H1 (cell line): ENCODE measurements around the gene RASSF9.

Source experiments
- ATF2 ChIP-seq: IDR thresholded peaks from 2 replicates; pipeline ENCODE4 v1.6.1; 2012; ENCODE audit warnings: low read length, inconsistent platforms
- CEBPB ChIP-seq: IDR thresholded peaks from 2 replicates; pipeline ENCODE4 v1.6.1; 2012; ENCODE audit warnings: low read depth, low read length
- CTCF ChIP-seq, 3 experiments: IDR thresholded peaks; 1 replicate in 2 of 3; 2 replicates in 1 of 3; pipeline versions ENCODE4 v1.5.1 to v1.6.1; 2011; ENCODE audit warnings: low read length in 3 of 3, mild to moderate bottlenecking in 3 of 3, inconsistent platforms in 2 of 3, low read depth in 1 of 3, moderate library complexity in 1 of 3; ENCODE audit not compliant: insufficient read depth in 1 of 3; ENCODE audit errors: control extremely low read depth in 1 of 3
- YY1 ChIP-seq: IDR thresholded peaks from 2 replicates; pipeline ENCODE4 v1.6.1; 2011; ENCODE audit warnings: low read depth, mild to moderate bottlenecking, low read length

GRCh38 chr12:85835426-85836196 lies 598 bp downstream of the RASSF9 start:
- no peak for TF ChIP-seq CEBPB
- TF ChIP-seq ATF2, result no peak
- TF ChIP-seq CTCF (IDR thresholded peaks at IDR 0.05; ENCODE audit: control extremely low read depth in 1 of 3, insufficient read depth in 1 of 3, low read depth in 1 of 3, low read length in 3 of 3), result no peak
- no peak for TF ChIP-seq YY1
